Testis (tissue), 2 donors: ENCODE measurements around the gene KCNK4.

Experiments used
- POLR2A ChIP-seq: fragments of 450-650 bp; IDR thresholded peaks from one replicate; pipeline ENCODE4 v1.6.1; 2017; ENCODE audit warnings: antibody characterized with exemption, mild to moderate bottlenecking, moderate library complexity
- TF ChIP-seq, protein P1 (sequence below), 3 experiments: fragments of 450-650 bp in 2 of 3; fragments of 200-600 bp in 1 of 3; sonication (generic) in 1 of 3; IDR thresholded peaks; one replicate each; pipeline ENCODE4 v1.5.1; 2016 to 2019; ENCODE audit warnings: antibody characterized with exemption in 3 of 3, mild to moderate bottlenecking in 2 of 3, moderate library complexity in 1 of 3

DNA sequence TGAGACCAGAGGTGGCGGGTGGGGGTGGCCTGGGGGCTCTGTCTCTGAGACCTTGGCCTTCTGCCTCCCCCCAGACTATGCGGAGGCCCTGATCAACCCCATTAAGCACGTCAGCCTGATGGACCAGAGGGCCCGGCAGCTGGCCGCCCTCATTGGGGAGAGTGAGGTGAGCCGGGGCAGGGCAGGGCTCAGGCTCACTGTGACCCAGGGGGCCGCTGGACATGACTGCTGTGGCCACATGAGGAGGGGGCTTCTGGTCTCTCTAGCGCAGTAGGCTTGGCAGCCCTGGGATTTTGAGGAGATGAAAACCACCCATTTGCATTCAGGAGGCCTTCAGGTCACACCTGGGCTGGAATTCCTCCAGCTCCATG is 27.2 kb upstream of the KCNK4 start:
- TF ChIP-seq, protein P1, sequence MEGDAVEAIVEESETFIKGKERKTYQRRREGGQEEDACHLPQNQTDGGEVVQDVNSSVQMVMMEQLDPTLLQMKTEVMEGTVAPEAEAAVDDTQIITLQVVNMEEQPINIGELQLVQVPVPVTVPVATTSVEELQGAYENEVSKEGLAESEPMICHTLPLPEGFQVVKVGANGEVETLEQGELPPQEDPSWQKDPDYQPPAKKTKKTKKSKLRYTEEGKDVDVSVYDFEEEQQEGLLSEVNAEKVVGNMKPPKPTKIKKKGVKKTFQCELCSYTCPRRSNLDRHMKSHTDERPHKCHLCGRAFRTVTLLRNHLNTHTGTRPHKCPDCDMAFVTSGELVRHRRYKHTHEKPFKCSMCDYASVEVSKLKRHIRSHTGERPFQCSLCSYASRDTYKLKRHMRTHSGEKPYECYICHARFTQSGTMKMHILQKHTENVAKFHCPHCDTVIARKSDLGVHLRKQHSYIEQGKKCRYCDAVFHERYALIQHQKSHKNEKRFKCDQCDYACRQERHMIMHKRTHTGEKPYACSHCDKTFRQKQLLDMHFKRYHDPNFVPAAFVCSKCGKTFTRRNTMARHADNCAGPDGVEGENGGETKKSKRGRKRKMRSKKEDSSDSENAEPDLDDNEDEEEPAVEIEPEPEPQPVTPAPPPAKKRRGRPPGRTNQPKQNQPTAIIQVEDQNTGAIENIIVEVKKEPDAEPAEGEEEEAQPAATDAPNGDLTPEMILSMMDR (IDR thresholded peaks at IDR 0.05), result no peak
- no peak for TF ChIP-seq POLR2A
